ENCODE results near the gene ANO8. TPM values are rescaled to one million over a fixed set of nuclear protein-coding genes. Genes with fewer than 3 reads are reported as not detected.

Gene ANO8
- total RNA-seq, 2 donors from 2014 or later = 4.2 to 5.2 TPM

DNA sequence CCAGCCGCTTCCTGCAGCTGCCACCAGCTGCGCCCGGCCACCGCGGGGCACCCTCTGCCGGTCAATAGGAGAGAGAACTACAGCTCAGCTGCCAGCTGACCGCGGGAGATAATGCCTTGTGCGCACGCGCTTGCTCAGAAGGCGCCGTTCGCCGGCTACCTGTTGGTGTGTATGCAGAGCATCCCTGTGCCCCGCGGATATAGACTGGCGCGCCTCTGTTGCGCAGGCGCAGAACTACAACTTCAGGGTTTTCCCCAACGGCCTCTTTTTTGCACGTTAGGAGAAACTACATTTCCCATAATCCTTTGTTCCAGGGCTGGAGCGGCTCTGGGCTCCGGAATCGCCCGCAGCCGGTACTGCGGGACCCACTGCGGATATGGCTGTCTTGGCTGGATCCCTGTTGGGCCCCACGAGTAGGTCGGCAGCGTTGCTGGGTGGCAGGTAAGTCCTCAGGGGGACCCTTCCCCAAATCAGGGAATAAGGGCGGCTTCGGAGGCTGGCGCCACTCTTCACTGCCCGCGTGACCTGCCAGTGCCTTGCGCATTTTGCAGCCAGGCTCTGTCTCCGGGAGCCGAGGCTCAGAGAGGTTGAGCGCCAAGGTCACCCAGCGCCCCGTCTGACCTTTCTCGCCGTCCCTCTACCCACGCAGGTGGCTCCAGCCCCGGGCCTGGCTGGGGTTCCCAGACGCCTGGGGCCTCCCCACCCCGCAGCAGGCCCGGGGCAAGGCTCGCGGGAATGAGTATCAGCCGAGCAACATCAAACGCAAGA, 29.0 kb downstream of the ANO8 start, which contains the start of gene MRPL34:
TSS of gene MRPL34 (plus strand) at position 356 of the 768 bp plus-strand sequence. CDS start at position 377, 21 bp downstream.
- Histone ChIP-seq H3K27ac (peak within 1 kb of the TSS; percentile 91 to 96), H3K36me3 (no peaks in the 10 kb centered on the region), H3K9me3 (no peaks in the 10 kb centered on the region), H3K4me1 (peaks cover 0 to 70% of the 10 kb centered on the region in 2 donors), H3K4me3 (peak within 1 kb of the TSS; percentile 55 to 77), H3K27me3 (no peaks in the 10 kb centered on the region)
- peak; percentile 95 for DNase-seq (ENCODE audit: low spot score)
- TF ChIP-seq, protein P1, sequence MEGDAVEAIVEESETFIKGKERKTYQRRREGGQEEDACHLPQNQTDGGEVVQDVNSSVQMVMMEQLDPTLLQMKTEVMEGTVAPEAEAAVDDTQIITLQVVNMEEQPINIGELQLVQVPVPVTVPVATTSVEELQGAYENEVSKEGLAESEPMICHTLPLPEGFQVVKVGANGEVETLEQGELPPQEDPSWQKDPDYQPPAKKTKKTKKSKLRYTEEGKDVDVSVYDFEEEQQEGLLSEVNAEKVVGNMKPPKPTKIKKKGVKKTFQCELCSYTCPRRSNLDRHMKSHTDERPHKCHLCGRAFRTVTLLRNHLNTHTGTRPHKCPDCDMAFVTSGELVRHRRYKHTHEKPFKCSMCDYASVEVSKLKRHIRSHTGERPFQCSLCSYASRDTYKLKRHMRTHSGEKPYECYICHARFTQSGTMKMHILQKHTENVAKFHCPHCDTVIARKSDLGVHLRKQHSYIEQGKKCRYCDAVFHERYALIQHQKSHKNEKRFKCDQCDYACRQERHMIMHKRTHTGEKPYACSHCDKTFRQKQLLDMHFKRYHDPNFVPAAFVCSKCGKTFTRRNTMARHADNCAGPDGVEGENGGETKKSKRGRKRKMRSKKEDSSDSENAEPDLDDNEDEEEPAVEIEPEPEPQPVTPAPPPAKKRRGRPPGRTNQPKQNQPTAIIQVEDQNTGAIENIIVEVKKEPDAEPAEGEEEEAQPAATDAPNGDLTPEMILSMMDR (IDR thresholded peaks at IDR 0.05) = peak in 1 of 2 donors; percentile 71

DNA sequence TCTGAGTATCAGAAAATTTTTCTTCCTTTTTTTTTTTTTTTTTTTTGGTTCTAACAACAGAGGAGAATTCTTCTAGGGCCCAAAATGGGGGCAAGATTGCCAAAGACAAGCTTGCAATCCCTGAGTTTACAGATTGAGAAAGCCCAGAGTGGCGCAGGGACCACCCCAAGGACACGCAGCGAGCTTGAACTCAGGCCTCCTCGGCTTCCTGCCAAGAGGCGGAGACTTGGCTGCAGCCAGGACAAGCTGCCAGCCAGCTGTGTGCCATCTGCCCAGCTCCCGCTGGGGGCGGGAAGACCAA, 29.5 kb downstream of the ANO8 start:
- DNase-seq (ENCODE audit: low spot score) = no peak
- Histone ChIP-seq H3K9me3 (no peaks in the 10 kb centered on the region), H3K36me3 (no peaks in the 10 kb centered on the region), H3K27ac (peak overlapping the region; percentile 91 to 96), H3K27me3 (no peaks in the 10 kb centered on the region), H3K4me3 (peak overlapping the region; percentile 55 to 77), H3K4me1 (peaks cover 0 to 64% of the 10 kb centered on the region in 2 donors)
- TF ChIP-seq, protein P1 (IDR thresholded peaks at IDR 0.05) = no peak

DNA sequence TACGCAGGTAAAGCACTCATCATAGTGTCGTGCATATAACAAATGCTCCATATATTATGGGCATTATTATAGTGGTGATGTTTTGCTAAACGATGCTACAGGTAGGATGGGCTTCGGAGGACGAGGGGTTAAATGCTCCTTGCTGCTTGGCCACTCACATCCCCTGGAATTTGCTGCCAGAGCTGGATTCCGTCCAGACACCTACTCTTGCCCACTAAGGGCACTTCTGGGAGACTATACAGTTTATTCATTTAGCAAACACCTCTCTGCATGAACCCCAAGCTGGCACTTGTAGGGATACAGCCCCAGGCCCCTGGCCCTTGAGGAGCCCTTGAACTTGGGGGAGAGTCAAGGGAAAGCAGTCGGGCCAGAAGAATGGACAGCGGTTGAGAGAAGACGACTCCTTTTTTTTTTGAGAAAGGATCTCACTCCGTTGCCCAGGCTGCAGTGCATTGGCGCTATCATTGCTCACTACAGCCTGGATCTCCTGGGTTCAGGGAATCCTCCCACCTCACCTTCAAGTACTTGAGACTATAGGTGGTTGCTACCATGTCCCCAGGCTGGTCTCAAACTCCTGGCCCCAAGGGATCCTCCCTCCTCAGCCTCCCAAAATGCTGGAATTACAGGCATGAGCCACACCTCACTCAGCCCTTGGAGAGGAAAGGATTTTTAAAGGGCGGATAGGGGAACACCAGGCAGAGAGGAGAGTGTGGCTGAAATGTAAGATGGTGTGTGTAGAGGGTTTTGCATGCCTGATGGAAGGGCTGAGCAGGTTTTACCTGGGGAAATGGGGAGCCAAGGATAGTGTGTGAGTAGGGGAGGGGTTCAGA, 30.1 kb downstream of the ANO8 start:
- TF ChIP-seq, protein P1 (IDR thresholded peaks at IDR 0.05) = no peak
- DNase-seq (ENCODE audit: low spot score) = no peak
- Histone ChIP-seq H3K4me3 (peak overlapping the region in 1 of 2 donors; percentile 55), H3K27me3 (no peaks in the 10 kb centered on the region), H3K4me1 (peaks cover 0 to 59% of the 10 kb centered on the region in 2 donors), H3K27ac (peak overlapping the region; percentile 91 to 96), H3K9me3 (no peaks in the 10 kb centered on the region), H3K36me3 (no peaks in the 10 kb centered on the region)

DNA sequence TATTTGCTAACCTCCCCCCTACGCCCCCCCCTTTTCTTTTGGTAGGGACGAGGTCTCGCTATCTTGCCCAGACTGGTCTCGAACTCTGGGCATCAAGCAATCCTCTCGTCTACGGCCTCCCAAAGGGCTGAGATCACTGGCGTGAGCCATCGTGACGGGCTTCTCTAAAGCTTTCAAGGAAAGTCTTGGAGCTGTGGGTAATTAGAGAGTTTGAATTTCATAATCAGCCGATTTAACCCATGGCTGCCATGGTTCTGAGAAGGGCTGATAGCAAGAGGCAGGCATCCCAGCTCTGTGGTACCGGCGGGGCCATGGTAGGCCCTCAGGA, 30.8 kb downstream of the ANO8 start:
- TF ChIP-seq, protein P1 (IDR thresholded peaks at IDR 0.05) = no peak
- H3K9me3 ChIP-seq = no peaks in the 10 kb centered on the region
- H3K27me3 ChIP-seq = no peaks in the 10 kb centered on the region
- no peak for DNase-seq (ENCODE audit: low spot score)
- peak overlapping the region in 1 of 2 donors; percentile 78 for H3K4me3 ChIP-seq
- no peaks in the 10 kb centered on the region for H3K36me3 ChIP-seq
- peak overlapping the region; percentile 91 to 96 for H3K27ac ChIP-seq
- H3K4me1 ChIP-seq = peaks cover 0 to 57% of the 10 kb centered on the region in 2 donors

DNA sequence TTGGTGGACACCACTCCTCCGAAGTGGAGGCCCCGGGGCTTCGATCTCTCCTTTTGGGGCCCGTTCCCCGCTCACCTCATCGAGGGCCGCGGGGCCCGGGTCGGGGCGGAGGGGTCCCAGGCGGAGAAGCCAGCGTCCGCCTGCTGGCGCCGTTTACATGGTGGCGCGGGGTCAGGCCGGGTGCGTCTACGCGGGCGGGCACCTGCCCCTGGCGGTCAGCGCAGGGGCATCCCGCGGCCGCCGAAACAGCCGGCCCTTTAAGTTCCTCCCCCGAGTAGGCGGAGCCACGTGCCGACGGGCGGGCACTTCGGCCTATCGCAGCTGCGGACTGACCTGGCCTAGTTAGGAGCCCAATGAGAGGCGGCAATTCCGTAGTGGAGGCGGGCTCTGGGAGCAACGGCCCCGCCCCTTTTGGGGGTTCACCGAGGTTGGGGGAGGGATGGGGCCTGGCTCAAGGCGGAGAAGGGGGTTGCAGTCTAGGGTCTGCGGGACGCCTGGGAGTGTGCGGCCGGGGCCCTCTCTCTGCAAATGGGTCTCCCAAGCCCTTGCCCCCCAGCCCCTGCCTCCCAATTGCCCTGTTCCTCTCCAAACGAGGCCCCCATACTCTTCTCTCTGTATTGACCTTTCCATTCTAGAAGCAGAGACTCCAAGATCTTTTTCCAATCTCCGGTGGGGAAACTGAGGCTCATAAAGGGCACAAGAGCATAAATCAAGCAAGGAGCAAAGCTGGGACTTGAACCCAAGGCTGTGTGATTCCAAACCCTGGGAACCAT, 31.3 kb downstream of the ANO8 start, which contains the start of gene ABHD8:
TSS of gene ABHD8 (minus strand) at position 259 of the 773 bp plus-strand sequence. CDS start 1,809 bp downstream, outside the sequence.
- TF ChIP-seq, protein P1 (IDR thresholded peaks at IDR 0.05) = peak; percentile 67 to 69
- Histone ChIP-seq H3K9me3 (no peaks in the 10 kb centered on the region), H3K4me3 (peak within 1 kb of the TSS; percentile 55 to 78), H3K36me3 (peaks cover 2% of the 10 kb centered on the region), H3K4me1 (peaks cover 0 to 55% of the 10 kb centered on the region in 2 donors), H3K27ac (peak within 1 kb of the TSS; percentile 91 to 96), H3K27me3 (no peaks in the 10 kb centered on the region)
- DNase-seq (ENCODE audit: low spot score) = peak; percentile 98

Data from right atrium auricular region (tissue), 2 donors.